GM18861 (cell line): ENCODE results near the gene EEFSEC.

Source experiments
- ATAC-seq: cut with Tn5 transposase; IDR thresholded peaks from one replicate; pipeline ENCODE4 v1.9.1; 2021; ENCODE audit not compliant: unreplicated experiment

Gene EEFSEC

DNA sequence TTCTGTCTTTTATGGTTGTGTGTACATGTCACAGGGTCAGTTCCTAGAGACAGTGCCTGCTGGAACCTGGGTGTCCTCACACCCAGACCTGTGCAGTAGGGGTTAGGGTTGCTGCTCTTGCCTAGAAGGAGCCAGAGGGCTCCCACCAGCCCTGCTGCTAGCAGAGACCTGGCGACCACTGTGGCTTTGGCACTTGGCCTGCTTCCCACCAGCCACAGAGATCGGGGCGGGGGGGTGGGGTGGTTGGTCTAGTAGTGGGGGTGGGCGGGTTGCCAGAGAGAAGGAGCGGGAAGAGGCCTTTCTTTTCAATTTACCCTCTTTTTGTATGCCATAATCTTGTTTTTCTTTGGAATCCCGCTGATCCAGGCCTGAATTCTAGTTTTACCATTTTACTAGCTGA lies 29.4 kb downstream of the EEFSEC start:
- no peak for ATAC-seq

DNA sequence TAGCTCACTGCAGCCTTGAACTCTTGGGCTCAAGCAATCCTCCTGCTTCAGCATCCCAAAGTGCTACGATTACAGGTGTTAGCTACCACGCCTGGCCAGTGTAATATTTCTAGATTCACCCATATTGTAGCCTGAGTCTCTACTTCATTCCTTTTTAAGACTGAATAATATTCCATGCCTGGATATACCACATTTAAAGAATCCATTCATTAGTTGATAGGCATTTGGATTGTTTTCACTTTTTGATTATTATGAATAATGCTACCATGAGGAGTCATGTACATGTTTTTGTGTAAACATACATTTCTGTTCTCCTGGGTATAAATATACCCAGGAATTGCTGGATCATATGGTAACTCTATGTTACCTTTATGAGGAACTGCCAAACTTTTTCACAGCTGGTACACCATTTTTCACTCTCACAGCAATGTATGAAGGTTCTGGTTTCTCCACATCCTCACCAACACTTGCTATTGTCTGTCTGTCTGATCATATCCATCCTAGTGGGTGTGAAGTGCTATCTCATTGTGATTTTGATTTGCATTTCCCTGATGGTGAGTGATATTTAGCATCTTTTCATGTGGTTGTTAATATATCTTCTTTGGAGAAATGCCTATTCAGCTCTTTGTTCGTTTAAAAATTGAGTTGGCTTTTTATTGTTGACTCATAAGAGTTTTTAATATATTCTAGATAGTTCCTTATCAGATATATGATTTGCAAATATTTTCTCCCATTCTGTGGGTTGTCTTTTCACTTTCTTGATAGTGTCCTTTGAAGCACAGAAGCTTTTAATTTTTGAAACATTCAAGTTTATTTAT lies 32.6 kb downstream of the EEFSEC start:
- no peak for ATAC-seq

DNA sequence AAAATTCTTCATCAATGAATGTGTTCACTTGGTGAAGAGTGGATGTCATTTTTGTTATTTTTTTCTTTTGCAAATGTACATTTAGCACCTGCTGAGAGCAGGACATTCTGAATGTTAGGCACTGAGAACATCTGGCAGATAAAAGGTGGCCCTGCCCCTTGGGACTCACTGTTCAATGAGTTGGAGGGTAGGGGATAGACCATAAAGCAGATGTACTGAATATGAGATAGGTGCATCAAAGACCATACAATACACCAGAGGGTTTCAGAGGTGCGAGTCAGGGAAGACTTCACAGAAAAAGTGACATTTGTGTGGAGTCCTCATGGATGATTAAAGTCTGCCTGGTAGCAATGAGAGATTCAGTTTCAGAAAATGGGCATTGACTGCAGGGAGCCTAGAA lies 34.2 kb downstream of the EEFSEC start:
- ATAC-seq, result no peak

DNA sequence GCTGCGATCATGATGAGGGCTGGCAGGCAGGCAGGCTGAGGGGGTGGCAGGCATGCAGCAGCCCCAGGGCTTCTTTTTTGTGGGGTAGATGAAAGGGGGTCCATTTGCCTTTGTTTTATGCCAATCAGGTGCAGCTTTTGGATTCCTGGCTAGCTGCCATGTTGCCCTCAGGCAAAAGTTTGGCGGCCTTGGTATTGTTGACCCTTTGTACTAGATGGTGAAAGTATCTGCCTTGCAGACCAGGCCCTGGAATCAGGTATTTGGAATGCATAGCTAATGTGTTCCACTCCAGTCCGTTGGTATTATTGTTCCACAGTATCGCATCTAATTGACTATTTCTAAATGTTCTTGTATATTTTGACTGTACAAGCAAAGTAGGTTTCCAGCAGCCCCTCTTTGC lies 35.0 kb downstream of the EEFSEC start:
- ATAC-seq, result no peak

DNA sequence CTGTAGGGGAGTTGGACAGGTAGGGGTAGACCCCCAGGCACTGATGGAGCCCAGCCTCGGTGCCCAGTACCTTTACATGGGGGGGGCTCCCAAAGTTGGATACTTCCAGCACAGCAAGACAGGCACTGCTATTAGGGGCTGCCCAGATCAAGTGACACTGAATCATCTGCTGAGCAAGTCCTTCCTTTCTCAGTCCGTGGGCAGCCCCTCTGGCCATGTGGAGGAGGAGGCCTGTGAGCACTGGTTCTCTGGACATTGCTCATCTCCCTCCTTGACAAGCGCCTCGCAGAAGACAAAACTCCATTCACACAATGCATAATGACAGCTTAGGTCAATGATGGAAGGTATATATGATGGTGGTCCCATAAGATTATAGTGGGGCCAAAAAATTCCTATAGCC lies 35.7 kb downstream of the EEFSEC start:
- no peak for ATAC-seq

DNA sequence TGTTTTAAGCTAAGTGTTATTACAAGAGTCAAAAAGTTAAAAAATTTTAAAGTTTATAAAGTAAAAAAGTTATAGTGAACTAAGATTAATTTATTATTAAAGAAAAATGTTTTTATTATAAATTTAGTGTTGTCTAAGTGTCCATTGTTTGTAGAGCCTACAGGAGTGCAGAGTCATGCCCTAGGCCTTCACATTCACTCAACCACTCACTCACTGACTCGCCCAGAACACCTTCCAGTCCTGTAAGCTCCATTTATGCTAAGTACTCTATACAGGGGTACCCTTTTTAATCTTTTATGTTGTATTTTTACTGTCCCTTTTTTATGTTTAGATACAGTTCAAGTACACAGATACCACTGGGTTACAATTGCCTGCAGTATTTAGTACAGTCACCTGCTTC lies 37.2 kb downstream of the EEFSEC start:
- no peak for ATAC-seq

DNA sequence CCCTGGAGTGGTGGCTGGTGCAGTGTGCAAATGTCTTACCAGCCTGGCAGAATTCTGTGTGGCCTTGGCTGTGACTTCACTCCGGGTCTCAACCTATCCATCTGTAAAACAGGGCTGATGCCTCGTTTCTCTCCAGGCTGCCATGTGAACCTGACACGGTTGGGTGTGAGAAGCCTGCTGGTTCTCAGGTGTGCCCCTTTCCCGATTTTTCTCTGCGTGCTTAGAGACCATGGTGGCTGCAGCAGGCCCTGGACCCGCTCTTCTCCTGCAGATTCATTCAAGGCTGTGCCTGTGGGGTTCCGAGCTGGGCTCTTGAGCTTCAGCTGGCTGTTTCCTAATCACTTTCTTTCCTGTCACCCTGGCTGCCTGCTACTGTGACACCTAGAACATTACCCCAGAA lies 38.9 kb downstream of the EEFSEC start:
- no peak for ATAC-seq

DNA sequence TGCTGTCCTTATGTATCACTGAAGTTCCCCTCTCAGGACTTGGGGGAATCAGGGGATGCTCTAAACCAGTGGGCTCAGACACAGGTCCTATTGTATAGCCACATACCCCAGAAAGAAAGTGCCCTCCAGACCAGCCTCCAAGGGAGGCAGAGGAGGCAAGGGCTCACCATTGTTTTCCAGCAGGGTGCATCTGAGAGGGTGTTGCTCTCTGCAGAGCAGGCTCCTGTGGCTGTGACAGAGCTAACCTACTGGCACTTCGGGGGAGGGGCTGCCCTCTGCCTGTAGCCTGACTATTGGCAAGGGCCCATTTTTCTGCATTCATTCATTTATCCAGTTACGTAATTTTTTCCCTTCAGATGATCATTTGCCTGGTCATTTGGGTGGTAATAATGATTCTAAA lies 39.9 kb downstream of the EEFSEC start:
- ATAC-seq, result no peak

DNA sequence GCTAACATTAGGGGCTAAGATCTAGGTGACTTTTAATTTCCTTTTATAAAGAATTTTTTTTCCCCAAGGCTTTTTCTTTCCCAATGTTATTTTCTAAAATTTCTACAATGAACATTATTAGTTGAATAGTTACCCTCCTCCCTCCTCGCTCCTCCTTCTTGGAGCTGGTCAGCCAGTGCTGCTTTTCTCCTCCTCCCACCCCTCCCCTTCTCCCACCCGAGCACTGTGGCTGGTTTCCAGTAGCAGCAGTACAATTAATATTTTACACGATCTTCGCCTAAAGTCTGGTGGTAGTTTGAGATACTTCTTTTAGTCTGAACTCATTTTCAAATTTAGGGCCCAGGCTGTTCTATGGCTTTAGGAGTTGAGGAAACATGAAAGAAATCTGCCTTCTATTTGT lies 41.6 kb downstream of the EEFSEC start:
- ATAC-seq, result no peak

DNA sequence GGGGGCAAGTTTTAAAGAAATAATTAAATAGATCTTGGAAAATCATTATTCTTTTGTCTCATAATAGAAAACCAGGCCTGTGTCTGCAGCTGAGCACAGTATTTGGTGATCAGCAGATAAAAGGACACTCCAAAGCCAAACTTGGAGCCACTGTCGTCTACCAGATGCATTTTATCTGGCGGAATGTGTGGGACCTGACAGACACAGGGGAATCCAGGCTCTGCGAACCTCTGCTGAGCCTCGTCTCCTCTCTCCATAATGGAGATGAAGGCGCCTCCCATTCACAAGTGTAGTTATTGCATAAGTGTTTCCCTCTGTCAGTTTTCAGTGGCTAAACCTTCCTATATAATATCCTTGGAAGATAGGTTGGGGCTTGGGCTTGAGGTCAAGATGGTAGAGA lies 42.1 kb downstream of the EEFSEC start:
- ATAC-seq, result no peak

DNA sequence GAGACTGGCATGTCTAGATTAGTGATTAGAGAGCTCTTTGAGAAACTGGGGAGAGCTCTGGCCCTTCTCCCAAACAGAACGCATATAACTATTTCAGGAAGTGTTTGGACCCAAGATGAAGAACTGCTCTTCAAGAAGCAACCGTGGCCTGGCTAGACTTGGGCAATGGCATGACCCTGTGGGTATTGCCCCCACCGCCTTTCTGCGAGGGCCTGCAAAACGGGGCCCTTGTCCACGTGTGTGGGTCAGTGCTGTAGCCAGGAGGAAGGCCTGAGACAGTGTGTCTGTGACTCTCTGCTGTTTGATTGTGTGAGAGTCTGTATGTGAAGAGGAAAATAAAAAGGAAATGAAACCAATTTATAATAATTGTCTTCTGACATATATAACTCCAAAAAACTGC lies 42.5 kb downstream of the EEFSEC start:
- no peak for ATAC-seq

DNA sequence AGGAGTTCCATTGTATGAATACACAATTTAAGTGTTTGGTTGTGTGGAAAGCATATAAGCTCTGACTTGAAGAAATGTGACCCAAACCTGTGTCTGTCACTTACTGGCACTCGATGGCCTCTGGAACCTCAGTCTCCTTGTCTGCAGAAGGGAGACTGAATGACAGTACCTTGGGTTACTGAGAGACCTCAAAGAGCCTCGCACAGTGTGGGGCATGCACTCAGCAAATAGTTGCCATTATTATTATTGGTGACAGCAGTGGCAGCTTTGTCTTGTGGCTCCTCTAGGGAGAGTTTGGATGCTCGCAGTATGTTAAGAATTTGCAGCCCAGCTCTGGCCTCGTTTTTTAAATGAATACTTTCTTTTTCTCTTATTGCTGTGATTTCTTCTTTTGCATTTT lies 43.4 kb downstream of the EEFSEC start:
- no peak for ATAC-seq

DNA sequence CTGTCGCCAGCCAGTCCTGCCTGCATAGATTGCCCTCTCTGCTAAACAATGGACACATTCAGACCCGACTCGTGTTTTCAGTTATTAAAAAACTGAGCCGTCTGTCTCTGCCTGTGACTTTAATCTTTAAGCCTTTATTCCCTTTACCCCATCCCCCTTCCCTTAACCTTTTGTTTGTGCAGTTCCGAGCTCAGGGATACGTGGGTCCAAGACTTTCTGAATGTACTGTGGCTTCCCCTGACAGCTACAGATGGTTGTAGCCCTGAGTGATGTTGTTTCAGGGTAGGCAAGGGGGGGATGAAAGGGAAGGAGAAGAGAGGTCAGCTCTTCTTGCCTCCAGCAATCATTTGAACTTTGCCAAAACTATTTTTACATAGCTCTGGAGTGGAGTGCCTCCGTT lies 44.6 kb downstream of the EEFSEC start:
- no peak for ATAC-seq

DNA sequence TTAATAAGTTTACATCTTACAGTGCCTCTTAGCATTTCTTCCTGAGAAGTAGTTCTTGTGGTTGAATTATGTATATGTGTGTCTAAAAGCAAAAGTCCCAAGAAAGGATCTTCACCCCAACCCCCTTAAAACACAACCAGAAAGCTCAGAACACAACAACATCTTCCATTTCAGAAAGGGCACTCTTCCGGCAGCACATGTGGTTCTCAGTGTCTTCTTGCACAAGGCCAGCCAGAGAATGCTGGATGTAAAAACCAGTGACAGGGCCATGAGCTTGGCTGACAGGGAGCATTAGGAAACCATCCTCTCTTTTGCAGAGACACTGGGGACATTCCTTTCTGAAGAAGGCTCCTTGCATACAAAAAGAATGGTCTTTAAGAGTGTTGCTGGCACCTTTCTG lies 45.0 kb downstream of the EEFSEC start:
- no peak for ATAC-seq

DNA sequence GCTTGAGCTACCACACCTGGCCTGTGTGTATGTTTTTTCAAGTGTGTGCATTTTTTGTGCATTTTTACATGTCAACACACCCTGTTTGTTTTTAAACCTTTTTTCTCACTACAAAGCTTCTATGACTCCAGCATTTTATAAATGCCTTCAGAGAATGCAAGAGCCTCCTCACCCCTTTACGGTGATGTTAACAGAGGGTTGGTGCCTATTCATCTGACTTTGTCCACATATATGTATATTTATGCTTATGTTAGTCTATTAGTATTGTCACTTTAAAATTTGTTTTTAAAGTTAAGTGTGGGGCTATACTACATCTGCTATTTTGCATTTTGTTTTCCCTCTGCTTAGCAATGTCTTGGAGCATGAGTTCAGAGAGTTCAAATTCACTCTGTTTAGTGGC lies 45.8 kb downstream of the EEFSEC start:
- ATAC-seq, result no peak

DNA sequence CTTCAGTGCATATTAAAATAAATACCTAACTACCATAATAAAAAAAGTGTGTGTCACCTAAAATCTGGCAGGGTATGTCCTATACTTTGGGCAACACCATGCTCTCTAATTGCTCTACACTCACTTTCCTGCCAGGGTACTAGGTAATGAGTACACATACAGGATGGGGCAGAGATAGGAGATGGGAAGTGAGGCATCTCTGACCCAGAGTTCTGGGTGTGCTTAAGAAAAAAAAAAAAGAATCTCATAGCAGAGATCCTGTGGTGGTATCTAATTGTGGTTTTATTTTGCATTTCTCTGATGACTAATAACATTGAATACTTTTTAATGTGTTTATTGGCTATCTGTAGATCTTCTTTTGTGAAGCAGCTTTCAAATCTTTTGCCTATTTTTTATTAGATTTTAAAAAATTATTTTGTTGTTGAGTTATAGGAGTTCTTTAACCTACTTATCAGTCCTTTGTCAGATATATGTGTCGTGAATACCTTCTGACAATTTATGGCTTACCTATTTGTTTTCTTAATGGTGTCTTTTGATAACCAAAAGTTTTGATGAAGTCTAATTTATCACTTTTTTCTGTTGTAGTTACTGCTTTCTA lies 48.0 kb downstream of the EEFSEC start:
- ATAC-seq, result no peak

DNA sequence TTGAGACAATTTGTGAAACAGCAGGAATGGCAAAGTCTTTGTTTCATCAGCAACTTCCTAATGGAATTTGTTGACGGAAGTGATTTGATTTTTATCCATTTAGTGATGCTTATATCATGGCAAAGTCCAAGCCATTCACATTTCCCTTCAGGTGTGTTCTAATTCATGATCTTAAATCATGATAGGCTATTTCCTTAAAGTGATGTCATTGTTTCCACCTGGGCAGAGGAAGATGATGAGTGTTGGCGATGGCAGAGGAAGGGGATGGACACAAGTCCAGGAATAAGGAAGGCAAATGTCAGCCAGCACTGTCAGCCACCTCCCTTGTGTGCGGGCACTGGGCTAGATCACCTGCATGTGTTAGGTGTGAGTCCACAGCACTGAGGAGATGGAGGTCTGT lies 49.9 kb downstream of the EEFSEC start:
- no peak for ATAC-seq

DNA sequence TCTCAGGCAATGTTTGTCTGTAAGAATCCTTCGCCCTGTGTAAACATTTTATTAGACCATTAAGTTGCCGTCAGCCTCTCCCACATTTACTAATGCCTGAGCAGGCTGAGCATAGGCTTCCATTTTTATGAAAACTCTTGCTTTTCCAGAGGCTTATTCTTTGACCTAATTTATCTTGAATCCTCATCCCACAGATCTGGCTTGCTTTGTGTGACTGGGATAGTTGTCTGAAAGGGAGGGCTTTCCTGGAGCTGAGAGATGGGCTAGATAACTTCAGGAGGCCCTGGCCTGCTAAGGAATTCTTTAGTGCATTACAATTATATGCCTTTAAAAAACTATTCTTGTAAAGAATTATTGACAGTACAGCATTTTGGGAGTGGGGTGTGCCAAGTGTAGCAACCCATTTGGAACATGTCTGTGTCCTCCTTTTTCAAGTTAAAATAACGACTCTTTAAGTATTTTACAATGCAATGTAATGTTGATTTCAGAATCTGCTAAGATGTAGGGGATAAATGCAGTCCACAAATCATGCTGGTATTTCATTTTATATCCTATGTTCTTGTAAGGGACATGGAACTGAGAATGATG lies 52.4 kb downstream of the EEFSEC start:
- ATAC-seq, result no peak

DNA sequence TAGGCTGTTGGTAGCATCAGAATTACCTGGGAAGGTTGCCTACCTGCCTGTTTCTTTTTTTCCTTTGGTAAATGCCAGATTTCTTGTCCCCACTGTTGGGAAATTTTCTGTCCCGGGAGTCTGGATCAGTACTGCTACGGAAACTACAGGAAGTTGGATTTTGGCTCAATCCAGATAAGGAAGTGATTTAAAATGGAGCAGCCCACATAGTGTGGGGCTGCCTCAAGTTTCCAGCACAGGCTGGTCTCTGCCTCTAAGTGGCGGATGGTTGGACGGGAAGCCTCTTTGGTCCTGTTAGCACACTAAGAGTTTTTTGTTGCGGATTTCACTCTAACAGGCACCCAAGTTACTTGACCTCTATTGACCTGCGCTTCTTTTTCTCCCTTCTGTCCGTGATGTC lies 54.7 kb downstream of the EEFSEC start:
- no peak for ATAC-seq

DNA sequence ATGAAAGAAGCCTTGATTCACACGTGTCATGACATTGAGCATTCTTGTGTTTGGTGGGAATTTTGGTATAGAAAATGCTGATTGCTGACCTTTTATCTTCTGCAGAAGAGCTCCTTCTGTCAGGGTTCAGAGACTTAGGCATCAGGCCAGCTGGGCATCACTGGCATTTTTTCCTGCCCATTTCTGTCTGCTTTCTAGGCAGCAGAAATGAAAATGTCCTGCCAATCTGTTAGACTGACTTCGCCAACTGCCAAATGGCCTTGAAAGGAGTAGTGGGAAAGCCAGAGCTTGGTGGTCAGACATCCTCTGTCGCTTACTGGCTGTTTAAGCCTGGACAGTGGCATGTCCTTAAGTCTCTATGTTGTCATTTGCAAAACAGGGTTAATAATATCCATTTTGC lies 57.4 kb downstream of the EEFSEC start:
- ATAC-seq, result no peak

DNA sequence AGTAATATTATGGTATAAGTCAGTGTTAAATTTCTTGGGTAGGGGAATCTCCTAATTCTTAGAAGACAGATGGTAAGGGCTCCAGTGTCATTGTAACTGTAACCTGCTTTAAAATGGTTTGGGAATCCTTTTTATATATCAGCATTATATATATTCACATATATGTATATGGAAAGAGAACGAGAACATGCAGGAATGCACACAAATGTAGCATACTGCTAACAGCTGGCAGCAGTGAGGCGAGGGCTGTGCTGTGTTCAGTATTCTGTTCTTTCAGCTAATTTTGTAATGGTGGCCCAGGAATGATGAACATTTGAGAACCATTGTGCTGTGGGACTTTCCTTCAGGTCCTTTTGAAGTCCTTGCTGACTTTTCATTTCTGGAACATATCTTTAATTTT lies 60.8 kb downstream of the EEFSEC start:
- ATAC-seq, result no peak

DNA sequence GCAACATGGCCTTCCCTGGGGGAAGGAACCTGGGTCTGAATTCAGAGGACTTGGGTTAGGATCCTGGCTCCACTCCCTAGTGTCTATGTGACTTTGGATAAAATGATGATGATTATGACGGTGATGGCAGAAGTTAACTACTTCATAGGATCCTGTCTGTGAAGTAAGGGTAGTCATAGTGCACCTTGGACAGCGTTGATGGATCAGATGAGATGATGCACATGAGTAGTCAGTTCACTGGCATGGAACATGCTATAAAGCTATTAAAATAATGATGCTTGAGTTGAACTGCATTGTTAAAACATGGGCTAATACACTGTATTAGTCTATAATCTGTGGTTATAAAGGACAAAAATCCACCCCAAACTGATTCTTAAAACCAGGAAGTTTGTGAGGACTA lies 62.0 kb downstream of the EEFSEC start:
- ATAC-seq, result no peak
